RWPE2 (cell line): ENCODE measurements around the gene TBC1D20.

ENCODE experiments used
- ATAC-seq: fragments of 200-7000 bp; cut with Tn5 transposase; 3 replicates; pipeline ENCODE4 v1.9.1; 2021; ENCODE audit warnings: low read depth
- DNase-seq: peaks from one replicate; pipeline ENCODE4 v3.0.0-alpha.2; 2020; ENCODE audit warnings: low spot score
- H3K27ac ChIP-seq: fragments of 450-650 bp; 2 replicates; pipeline ENCODE4 v1.5.1; 2017; ENCODE audit warnings: mild to moderate bottlenecking; ENCODE audit not compliant: poor library complexity, severe bottlenecking
- H3K27me3 ChIP-seq: fragments of 250-450 bp; sonication (Bioruptor Pico); 2 replicates; pipeline ENCODE4 v1.5.1; 2021; ENCODE audit warnings: mild to moderate bottlenecking, moderate library complexity; ENCODE audit not compliant: insufficient read depth, poor library complexity, severe bottlenecking
- H3K36me3 ChIP-seq: fragments of 250-450 bp; sonication (Bioruptor Pico); 2 replicates; pipeline ENCODE4 v1.5.1; 2020; ENCODE audit warnings: low read depth, mild to moderate bottlenecking, moderate library complexity
- H3K4me1 ChIP-seq: fragments of 250-450 bp; sonication (Bioruptor Pico); 2 replicates; pipeline ENCODE4 v1.5.1; 2021; ENCODE audit warnings: mild to moderate bottlenecking, moderate library complexity; ENCODE audit not compliant: insufficient read depth, poor library complexity, severe bottlenecking
- H3K4me3 ChIP-seq: fragments of 250-450 bp; sonication (Bioruptor Pico); 2 replicates; pipeline ENCODE4 v1.5.1; 2021; ENCODE audit warnings: mild to moderate bottlenecking, moderate library complexity; ENCODE audit not compliant: severe bottlenecking
- H3K9me3 ChIP-seq: fragments of 250-450 bp; sonication (Bioruptor Pico); 2 replicates; pipeline ENCODE4 v1.5.1; 2021; ENCODE audit warnings: mild to moderate bottlenecking, moderate library complexity; ENCODE audit not compliant: severe bottlenecking
- TF ChIP-seq, protein P1 (sequence below): fragments of 450-650 bp; IDR thresholded peaks from one replicate; pipeline ENCODE4 v1.5.1; 2017; ENCODE audit warnings: mild to moderate bottlenecking, moderate library complexity; ENCODE audit not compliant: poor library complexity, severe bottlenecking

TBC1D20 gene

DNA sequence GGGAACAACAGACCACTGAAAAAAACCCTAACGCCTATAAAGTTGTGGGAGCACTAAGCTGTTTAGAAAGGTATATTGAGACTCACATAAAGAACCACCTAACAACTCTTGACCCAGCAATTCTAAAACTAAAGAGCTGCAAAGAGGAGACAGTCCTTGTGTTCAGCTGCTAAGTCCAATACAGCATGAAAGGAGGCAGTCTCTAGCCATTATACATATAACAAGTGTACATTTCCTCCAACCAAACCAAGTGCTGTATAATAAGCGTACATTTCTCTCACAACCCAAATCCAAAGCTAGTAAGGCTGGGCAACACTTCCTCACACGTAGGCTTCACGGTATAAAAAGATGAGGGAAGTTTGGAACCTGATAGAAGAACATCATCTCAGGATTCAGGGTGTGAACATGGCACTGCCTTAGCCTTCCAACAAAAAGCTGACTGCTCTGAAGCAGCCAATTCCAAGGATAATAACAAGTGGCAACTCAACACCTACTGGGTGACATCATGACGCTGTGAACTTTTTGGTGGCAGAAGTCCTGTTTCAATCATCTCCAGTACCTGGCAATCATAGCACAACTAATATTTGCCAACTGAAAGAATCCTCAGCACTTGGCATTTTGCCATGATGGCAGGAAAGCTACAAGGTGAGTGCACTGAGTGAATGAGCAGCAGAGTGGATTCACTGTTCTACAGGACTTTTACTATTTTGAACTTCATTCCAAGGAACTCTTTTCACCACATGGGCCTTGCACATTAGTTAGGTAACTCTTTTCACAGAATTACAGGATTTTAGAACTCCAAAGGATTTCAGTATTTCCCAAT is 16.6 kb downstream of the TBC1D20 start:
- DNase-seq (no peak), ATAC-seq (0 out of 3 replicates have a peak, but pooled peaks have one; percentile 23)
- no peaks in the 10 kb centered on the region for H3K4me1 ChIP-seq
- TF ChIP-seq, protein P1, sequence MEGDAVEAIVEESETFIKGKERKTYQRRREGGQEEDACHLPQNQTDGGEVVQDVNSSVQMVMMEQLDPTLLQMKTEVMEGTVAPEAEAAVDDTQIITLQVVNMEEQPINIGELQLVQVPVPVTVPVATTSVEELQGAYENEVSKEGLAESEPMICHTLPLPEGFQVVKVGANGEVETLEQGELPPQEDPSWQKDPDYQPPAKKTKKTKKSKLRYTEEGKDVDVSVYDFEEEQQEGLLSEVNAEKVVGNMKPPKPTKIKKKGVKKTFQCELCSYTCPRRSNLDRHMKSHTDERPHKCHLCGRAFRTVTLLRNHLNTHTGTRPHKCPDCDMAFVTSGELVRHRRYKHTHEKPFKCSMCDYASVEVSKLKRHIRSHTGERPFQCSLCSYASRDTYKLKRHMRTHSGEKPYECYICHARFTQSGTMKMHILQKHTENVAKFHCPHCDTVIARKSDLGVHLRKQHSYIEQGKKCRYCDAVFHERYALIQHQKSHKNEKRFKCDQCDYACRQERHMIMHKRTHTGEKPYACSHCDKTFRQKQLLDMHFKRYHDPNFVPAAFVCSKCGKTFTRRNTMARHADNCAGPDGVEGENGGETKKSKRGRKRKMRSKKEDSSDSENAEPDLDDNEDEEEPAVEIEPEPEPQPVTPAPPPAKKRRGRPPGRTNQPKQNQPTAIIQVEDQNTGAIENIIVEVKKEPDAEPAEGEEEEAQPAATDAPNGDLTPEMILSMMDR: no peak
- H3K27me3 ChIP-seq: no peaks in the 10 kb centered on the region
- no peaks in the 10 kb centered on the region for H3K9me3 ChIP-seq
- no peak overlapping the region for H3K27ac ChIP-seq
- H3K4me3 ChIP-seq: no peak overlapping the region
- peaks cover 72% of the 10 kb centered on the region for H3K36me3 ChIP-seq

DNA sequence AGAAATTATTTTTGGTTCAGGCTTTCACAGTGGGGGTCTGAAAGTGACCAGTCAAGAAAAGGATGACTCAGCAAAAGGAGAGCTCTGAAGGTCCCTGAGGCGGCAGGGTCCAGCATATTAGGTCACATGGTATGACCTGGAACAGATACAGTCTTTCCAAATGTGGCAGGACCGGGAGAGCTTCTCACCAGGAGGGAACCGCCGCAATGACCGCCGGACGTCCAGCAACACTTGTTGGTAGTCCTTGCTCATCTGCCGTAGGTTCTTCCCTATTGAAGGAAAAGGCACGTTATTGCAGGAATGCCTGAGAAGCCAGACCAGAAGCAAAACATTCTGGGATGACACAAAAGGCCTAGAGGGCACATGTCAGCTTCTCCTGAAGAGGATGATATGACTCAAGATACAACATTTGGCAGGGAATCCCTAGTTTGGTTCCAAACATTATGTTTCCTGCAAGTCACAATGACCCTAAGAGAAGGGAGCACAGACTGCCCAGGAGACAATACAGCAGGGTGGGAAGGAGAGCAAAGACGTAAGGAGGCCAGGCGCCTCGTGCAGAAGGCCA is 17.4 kb downstream of the TBC1D20 start:
- no peaks in the 10 kb centered on the region for H3K4me1 ChIP-seq
- DNase-seq (peak; percentile 14), ATAC-seq (no peak; the same call in 2 of the 3 replicates)
- TF ChIP-seq, protein P1: no peak
- H3K9me3 ChIP-seq: no peaks in the 10 kb centered on the region
- H3K27me3 ChIP-seq: no peaks in the 10 kb centered on the region
- H3K27ac ChIP-seq: no peak overlapping the region
- peaks cover 78% of the 10 kb centered on the region for H3K36me3 ChIP-seq
- no peak overlapping the region for H3K4me3 ChIP-seq

DNA sequence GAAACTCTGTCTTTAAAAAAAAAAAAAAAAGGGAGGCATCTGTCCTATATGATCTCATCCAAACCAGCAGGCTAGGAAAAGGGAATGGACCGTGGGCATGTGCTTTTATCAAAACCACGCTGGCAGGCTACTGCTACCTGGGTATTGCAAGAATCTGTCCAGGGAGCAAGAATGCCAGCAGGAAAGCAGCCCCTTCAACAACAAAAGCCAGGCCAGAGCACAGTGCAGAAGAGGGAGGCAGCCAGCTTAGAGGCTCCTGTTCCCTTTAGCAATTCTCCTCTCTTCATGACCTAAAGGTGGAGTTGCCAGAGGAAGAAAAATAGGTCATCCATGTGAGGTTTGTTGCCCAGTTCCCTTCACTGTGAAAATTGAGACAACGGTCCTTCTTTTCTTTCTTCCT is 18.2 kb downstream of the TBC1D20 start:
- Histone ChIP-seq H3K36me3 (peaks cover 82% of the 10 kb centered on the region), H3K4me3 (no peak overlapping the region), H3K27me3 (no peaks in the 10 kb centered on the region), H3K4me1 (no peaks in the 10 kb centered on the region), H3K9me3 (no peaks in the 10 kb centered on the region), H3K27ac (no peak overlapping the region)
- DNase-seq (peak; percentile 13), ATAC-seq (no peak)
- TF ChIP-seq, protein P1: no peak

DNA sequence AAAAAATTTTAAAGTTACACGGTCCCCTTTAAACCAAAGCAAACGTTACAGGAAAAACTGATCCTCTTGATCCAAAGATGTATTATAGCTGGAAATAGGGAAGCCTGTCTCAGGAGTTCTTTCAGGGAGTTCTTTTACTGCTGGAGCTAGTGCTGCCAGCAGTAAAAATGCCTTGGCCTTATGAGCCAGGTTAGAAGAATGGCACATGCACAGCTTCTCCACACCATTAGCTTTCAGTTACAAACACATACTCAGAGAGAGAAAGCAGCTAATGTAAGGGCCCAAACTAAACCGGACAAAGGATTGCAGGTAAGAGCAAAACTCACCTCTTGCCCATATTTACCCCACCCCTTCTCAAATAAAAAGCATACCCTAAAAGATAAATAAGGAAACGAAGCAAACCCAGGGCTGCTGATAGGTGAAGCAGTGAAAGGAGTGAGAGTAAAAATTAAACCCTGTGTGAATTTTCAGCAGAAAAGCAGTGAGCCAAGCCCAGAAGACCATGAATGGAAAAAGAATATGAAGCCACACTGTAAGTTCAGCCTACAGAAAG is 19.0 kb downstream of the TBC1D20 start:
- peaks cover 90% of the 10 kb centered on the region for H3K36me3 ChIP-seq
- TF ChIP-seq, protein P1: no peak
- DNase-seq: no peak

More for the DNA sequence above, 19.0 kb downstream of the TBC1D20 start:
- Histone ChIP-seq H3K4me1 (no peaks in the 10 kb centered on the region), H3K27ac (no peak overlapping the region), H3K9me3 (no peaks in the 10 kb centered on the region), H3K4me3 (no peak overlapping the region), H3K27me3 (no peaks in the 10 kb centered on the region)
- ATAC-seq: no peak
